IPS DF 4.7 (cell line): ENCODE results near the gene URM1.

Experiments used
- DNase-seq: peaks from one replicate; pipeline ENCODE4 v3.0.0-alpha.2; 2013; ENCODE audit warnings: low spot score; ENCODE audit errors: extremely low read depth

The URM1 gene

GRCh38 chr9:128385496-128386460 is 14.6 kb downstream of the URM1 start:
- no peak for DNase-seq

- no peak for DNase-seq
Observed at GRCh38 chr9:128388150-128388549, 17.0 kb downstream of the URM1 start.

- DNase-seq: no peak
Observed at GRCh38 chr9:128389395-128390149, 18.4 kb downstream of the URM1 start.

GRCh38 chr9:128390150-128390812 is 19.1 kb downstream of the URM1 start:
- DNase-seq: no peak

- DNase-seq: no peak
Observed at GRCh38 chr9:128390813-128391711, 19.9 kb downstream of the URM1 start.

GRCh38 chr9:128391956-128392301 is 20.8 kb downstream of the URM1 start:
- no peak for DNase-seq

GRCh38 chr9:128392302-128393144 is 21.3 kb downstream of the URM1 start:
- DNase-seq: no peak

- DNase-seq: no peak
Observed at GRCh38 chr9:128393145-128393775, 22.1 kb downstream of the URM1 start.

- no peak for DNase-seq
Observed at GRCh38 chr9:128393970-128394369, 22.8 kb downstream of the URM1 start.

- no peak for DNase-seq
Observed at GRCh38 chr9:128394379-128395168, 23.4 kb downstream of the URM1 start.

GRCh38 chr9:128396970-128397613 is 25.9 kb downstream of the URM1 start:
- DNase-seq: peak; percentile 74

- no peak for DNase-seq
Observed at GRCh38 chr9:128397831-128398230, 26.7 kb downstream of the URM1 start.

- DNase-seq: no peak
Observed at GRCh38 chr9:128399861-128400260, 28.7 kb downstream of the URM1 start.

- DNase-seq: no peak
Observed at GRCh38 chr9:128404560-128404959, 33.4 kb downstream of the URM1 start.

- no peak for DNase-seq
Observed at GRCh38 chr9:128405077-128405779, 34.1 kb downstream of the URM1 start.

- DNase-seq: no peak
Observed at GRCh38 chr9:128405780-128406171, 34.6 kb downstream of the URM1 start.

- no peak for DNase-seq
Observed at GRCh38 chr9:128406848-128407391, 35.7 kb downstream of the URM1 start.
